Hepatocyte (in vitro differentiated cells): ENCODE measurements around the gene S100A6.

Source experiments
- EZH2 ChIP-seq: fragments of 200-600 bp; sonication (generic); IDR thresholded peaks from 2 replicates; pipeline ENCODE4 v1.6.1; 2016; ENCODE audit warnings: antibody characterized with exemption, mild to moderate bottlenecking, borderline replicate concordance
- EZH2phosphoT487 ChIP-seq: fragments of 200-600 bp; sonication (generic); IDR thresholded peaks from one replicate; pipeline ENCODE4 v1.6.1; 2018; ENCODE audit warnings: antibody characterized with exemption, mild to moderate bottlenecking, low read depth, moderate library complexity; ENCODE audit not compliant: unreplicated experiment, severe bottlenecking

- TF ChIP-seq EZH2 (no peak), EZH2phosphoT487 (no peak)
Observed at GRCh38 chr1:153490272-153491051, 45.3 kb downstream of the S100A6 start.
